ENCODE results near the gene GRK1. TPM values are rescaled to one million over a fixed set of nuclear protein-coding genes. Genes with fewer than 3 reads are reported as not detected.
"Not testable (repeated sequence)": the region's sequence is repeated elsewhere in the genome, so short reads cannot be mapped to it uniquely, and the experiment has no call there.

GRK1 gene
- total RNA-seq, 1 experiment from 2014 or later, result not detected

GRCh38 chr13:113621046-113621445, 46.0 kb upstream of the GRK1 start:
- H3K27ac Mint-ChIP-seq (ENCODE audit: low read depth, unreplicated experiment), result no peak overlapping the region
- H3K4me3 Mint-ChIP-seq (ENCODE audit: unreplicated experiment), result no peak overlapping the region
- ChIA-PET CTCF (interaction anchor here (0.7 to 1.0 kb wide), 2 partner anchors 8 to 10 kb away, joined by 3 read pairs; no protein-coding TSS in a partner anchor), POLR2A (no interaction called here)
- H3K4me1 Mint-ChIP-seq (ENCODE audit: insufficient read depth, unreplicated experiment), result no peaks in the 10 kb centered on the region
- no TSS peak for BruUV-seq (replicated peaks)
- H3K36me3 Mint-ChIP-seq (ENCODE audit: insufficient read depth, unreplicated experiment), result peaks cover 35% of the 10 kb centered on the region
- H3K27me3 Mint-ChIP-seq (ENCODE audit: insufficient read depth, unreplicated experiment), result no peaks in the 10 kb centered on the region
- TF ChIP-seq CTCF (IDR thresholded peaks at IDR 0.05; ENCODE audit: unreplicated experiment), result no peak
- no peak for DNase-seq (ENCODE audit: unreplicated experiment)
- intact Hi-C loops (cut with micrococcal nuclease), result no loop called here
- no peaks in the 10 kb centered on the region for H3K9me3 Mint-ChIP-seq (ENCODE audit: unreplicated experiment)

DNA sequence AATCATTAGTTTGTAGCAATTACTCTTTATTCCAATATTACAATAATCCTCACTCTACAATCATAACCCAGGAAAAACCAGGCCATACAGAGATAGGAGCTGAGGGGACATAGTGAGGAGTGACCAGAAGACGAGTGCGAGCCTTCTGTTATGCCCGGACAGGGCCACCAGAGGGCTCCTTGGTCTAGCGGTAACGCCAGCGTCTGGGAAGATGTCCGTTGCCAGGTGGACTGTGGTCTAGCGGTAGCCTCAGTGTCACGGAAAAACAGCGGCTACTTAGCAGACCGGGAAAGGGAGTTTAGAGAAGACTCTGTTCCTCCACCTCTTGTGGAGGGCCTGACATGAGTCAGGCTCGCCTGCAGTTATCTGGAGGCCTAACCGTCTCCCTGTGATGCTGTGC, 45.5 kb upstream of the GRK1 start:
- TF ChIP-seq CTCF (IDR thresholded peaks at IDR 0.05; ENCODE audit: unreplicated experiment), result peak; percentile 14
- H3K27me3 Mint-ChIP-seq (ENCODE audit: insufficient read depth, unreplicated experiment); H3K27ac Mint-ChIP-seq (ENCODE audit: low read depth, unreplicated experiment); POLR2A ChIA-PET; H3K4me3 Mint-ChIP-seq (ENCODE audit: unreplicated experiment); H3K9me3 Mint-ChIP-seq (ENCODE audit: unreplicated experiment); DNase-seq (ENCODE audit: unreplicated experiment); intact Hi-C loops (cut with micrococcal nuclease); H3K4me1 Mint-ChIP-seq (ENCODE audit: insufficient read depth, unreplicated experiment); BruUV-seq (replicated peaks): not testable (repeated sequence)
- CTCF ChIA-PET, result interaction anchor here (0.7 to 1.0 kb wide), 2 partner anchors 8 to 10 kb away, joined by 3 read pairs; no protein-coding TSS in a partner anchor
- H3K36me3 Mint-ChIP-seq (ENCODE audit: insufficient read depth, unreplicated experiment), result peaks cover 39% of the 10 kb centered on the region

DNA sequence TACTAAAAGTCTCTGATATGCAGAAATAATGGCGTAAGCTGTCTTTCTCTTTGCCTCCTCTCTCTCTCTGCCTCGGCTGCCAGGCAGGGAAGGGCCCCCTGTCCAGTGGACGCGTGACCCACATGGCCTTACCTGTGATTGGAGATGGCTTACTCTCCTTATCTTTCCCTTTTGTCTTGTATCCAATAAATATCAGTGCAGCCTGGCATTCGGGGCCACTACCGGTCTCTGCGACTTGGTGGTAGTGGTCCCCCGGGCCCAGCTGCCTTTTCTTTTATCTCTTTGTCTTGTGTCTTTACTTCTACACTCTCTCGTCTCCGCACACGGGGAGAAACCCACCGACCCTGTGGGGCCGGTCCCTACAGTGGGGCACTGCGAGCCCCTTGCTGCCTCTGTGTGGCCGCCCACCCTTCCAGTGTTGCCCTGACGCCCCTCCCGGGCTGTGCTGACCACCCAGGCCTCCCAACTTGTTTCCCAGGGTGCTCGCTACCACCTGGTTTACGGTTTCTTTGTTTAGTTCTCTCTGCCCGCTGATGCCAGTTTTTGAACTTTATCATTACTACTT, 45.0 kb upstream of the GRK1 start:
- H3K9me3 Mint-ChIP-seq (ENCODE audit: unreplicated experiment); H3K27ac Mint-ChIP-seq (ENCODE audit: low read depth, unreplicated experiment); DNase-seq (ENCODE audit: unreplicated experiment); CTCF ChIA-PET; H3K4me3 Mint-ChIP-seq (ENCODE audit: unreplicated experiment); intact Hi-C loops (cut with micrococcal nuclease); H3K27me3 Mint-ChIP-seq (ENCODE audit: insufficient read depth, unreplicated experiment); POLR2A ChIA-PET; BruUV-seq (replicated peaks); H3K4me1 Mint-ChIP-seq (ENCODE audit: insufficient read depth, unreplicated experiment): not testable (repeated sequence)
- peaks cover 40% of the 10 kb centered on the region for H3K36me3 Mint-ChIP-seq (ENCODE audit: insufficient read depth, unreplicated experiment)

DNA sequence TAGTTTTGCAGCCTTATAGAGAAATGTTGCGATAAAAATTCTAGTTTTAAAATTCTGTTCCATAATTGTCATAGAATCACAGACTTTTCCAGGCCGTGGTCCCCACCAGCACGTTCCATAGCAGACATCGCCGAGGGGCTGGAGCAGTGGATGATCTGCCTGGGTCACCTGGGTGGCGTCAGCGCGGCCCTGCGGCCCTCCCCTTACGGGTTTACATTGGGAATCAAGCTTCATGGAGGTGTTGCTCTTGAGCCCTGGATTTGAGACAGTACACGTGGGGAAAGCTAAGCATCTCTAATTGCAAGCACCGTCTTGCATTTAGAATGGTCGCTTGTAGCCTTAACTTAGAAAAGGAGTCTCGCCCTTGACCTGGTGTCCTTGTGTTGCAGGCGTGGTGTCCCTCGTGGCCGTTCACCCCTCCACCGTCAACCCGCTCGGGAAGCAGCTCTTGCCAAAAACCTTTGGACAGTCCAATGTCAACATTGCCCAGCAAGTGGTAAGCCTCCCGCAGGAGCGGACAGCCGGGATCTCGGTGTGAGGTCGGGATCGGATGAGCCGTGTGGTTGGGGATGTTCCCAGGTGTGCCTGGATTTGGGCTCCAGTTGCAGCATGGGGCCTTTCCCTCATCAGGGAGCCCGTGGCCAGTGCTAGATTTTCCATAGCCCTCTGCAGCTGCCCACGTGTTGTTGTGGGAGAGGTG, 44.1 kb upstream of the GRK1 start:
- BruUV-seq (replicated peaks), result no TSS peak
- no peak for TF ChIP-seq CTCF (IDR thresholded peaks at IDR 0.05; ENCODE audit: unreplicated experiment)
- no peaks in the 10 kb centered on the region for H3K9me3 Mint-ChIP-seq (ENCODE audit: unreplicated experiment)
- no peak overlapping the region for H3K4me3 Mint-ChIP-seq (ENCODE audit: unreplicated experiment)
- DNase-seq (ENCODE audit: unreplicated experiment), result no peak
- H3K36me3 Mint-ChIP-seq (ENCODE audit: insufficient read depth, unreplicated experiment), result peaks cover 45% of the 10 kb centered on the region
- no peak overlapping the region for H3K27ac Mint-ChIP-seq (ENCODE audit: low read depth, unreplicated experiment)
- CTCF ChIA-PET, result no interaction called here
- POLR2A ChIA-PET, result no interaction called here
- intact Hi-C loops (cut with micrococcal nuclease), result no loop called here
- no peaks in the 10 kb centered on the region for H3K27me3 Mint-ChIP-seq (ENCODE audit: insufficient read depth, unreplicated experiment)
- H3K4me1 Mint-ChIP-seq (ENCODE audit: insufficient read depth, unreplicated experiment), result no peaks in the 10 kb centered on the region
